Pons (tissue), 1 donor: Measurements from ENCODE around the gene CDK14.

Experiments
- DNase-seq: peaks from one replicate; pipeline ENCODE4 v3.0.0-alpha.2; 2016; ENCODE audit warnings: low spot score

CDK14 gene

DNA sequence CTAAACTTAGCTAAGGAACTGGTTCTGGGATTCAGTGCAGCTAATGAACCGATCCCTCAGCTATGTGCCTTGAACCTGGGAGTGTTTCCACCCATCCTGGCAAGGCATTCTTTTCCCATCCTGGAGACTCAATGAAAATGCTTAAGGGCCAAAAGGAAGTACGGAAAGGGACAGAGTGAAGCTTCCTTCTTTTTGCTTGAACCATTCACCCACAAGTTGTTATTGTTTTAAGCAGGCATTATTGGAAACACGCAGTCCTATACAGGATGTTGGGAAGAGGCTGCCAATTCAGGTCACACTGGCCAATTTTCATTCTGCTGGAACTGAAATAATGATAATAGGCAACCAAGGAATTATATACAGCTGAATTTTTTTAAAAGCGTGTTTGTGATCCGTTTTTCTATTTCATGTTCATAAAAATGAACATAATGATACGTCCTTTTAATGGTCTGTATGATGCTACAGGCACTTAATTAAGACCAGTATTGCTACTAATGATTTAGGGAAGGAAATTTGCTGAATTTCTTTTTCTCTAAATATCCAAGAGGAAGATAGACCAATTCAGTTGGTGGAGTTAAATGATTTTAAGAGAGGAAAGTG lies 610.3 kb downstream of the CDK14 start:
- DNase-seq = no peak

DNA sequence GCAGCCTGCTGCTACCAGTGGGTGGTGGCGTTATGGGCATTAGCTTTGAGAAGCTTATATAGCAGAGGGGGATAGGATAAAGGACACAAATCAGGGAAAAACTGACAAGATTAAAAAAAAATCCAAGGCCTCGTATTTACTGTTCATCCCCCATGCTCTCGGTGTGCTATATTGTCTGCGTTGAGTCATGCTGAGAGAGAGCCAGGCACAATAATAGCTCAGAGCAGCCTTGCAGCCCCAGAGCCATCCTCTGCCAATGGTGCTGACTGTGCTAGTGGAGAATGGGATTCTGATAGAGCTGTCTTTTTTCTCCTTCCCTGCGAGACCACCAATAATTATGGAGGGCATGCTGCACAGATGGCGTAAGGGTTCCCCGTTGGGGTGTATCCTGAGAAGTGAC lies 616.5 kb downstream of the CDK14 start:
- no peak for DNase-seq

DNA sequence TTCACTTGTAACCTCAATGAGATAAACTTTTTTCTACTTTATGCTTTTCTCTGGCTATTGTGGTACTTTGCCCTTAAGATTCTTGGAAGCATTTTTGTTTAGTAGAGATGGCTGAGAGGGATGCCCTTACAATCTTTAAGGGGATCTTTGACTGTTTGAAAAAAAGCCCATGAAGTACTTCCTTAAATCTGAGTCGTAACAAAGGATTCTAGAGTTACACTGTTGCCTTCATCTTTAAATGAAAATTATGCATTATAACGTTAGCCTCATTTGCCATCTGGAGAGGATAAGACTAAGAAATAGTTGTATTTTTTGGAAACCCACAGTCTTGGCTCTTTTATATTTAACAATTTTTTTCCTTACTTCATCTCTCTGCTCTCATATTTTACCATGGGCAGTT lies 630.3 kb downstream of the CDK14 start:
- no peak for DNase-seq

GRCh38 chr7:91228327-91228726 lies 632.2 kb downstream of the CDK14 start:
- DNase-seq = no peak

DNA sequence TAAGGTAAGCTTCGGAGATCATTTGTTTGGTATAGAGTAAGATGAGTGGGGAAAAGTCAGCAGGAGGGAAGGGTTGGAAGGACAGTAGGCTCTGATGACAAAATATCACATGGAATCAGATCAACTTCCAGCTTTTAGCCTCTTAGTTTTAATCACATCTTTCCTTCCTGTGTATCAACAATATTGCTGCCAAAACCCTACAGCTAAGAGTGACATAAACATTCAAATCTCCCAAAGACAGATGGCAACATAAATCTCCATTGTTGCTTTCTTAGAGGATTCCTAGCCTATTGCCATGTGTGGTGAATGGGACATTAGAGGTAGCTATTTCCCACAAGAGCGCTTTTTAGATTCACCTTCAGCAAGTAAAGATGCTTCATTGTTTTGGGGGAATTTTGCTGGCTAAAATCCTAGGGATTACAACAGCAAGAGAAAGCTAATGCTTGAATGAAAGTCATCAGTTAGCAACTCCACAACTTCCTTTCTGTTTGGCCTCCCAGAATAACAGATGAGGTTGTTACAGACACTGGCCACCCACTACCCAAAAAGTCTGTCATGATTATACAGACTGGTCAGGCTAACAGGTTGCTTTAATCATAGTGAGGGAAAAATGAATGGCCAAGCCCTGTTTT lies 632.9 kb downstream of the CDK14 start:
- DNase-seq = no peak

DNA sequence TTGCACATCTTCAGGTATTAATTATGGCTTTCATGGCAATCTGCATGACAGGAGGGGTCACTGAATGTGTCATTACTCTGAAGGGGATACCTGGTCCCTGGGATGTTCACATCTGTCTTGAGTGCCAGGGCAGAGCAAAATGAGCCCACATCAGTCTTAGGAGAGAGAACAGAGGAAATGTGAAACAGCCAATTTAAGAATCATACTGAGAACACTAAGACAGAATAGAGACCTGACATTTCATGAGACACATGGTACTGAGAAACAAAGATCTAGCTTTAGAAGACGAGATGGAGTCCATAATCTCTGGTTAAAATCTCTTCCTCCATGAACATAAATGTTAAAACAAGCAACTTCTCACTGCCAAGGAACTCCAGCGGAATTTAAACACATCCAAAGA lies 634.0 kb downstream of the CDK14 start:
- no peak for DNase-seq

- DNase-seq = no peak
These were observed 634.4 kb downstream of the CDK14 start for GRCh38 chr7:91230503-91230902.

- DNase-seq = no peak
These were observed 637.1 kb downstream of the CDK14 start for GRCh38 chr7:91233212-91233611.

- DNase-seq = no peak
These were observed 639.2 kb downstream of the CDK14 start for GRCh38 chr7:91235211-91235832.

DNA sequence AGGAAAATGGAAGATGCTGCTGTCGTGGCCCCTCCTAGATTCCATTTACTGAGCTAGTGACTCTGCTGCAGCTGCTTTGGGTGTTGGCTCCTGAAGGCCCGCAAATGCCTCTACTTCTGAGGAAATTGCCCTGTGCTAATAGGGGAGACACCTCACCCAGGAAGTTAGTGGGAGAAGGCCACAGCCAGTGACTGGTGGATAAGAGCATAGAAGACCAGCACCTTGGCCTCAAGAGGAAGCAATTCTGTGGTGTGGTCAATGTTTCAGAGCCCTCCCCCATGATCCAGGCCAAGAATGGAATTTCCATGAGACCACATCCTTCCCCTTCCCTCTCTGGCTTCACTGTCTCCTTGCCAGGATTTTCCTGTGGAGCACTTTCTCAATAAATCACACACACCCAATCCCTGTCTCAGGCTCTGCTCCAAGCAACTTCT lies 643.1 kb downstream of the CDK14 start:
- DNase-seq = no peak

DNA sequence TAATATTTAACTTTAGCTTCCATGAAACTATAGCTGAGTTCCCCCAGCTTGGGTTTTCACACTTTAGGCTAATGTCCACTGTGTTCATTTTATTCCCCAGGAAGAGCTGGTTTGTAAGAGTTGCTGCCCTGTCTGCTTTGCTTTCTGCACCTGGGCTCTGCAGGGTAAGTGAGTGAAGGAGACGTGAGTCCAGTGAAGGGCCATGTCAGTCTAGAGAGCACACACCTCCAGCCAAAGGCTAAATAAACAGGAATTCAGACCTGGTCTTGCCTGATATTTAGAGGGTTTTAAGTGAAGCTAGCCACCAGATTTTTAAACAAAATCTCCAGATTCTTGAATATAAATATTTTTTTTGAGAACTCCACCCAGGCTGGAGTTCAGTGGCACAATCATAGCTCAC lies 643.7 kb downstream of the CDK14 start:
- DNase-seq = no peak

DNA sequence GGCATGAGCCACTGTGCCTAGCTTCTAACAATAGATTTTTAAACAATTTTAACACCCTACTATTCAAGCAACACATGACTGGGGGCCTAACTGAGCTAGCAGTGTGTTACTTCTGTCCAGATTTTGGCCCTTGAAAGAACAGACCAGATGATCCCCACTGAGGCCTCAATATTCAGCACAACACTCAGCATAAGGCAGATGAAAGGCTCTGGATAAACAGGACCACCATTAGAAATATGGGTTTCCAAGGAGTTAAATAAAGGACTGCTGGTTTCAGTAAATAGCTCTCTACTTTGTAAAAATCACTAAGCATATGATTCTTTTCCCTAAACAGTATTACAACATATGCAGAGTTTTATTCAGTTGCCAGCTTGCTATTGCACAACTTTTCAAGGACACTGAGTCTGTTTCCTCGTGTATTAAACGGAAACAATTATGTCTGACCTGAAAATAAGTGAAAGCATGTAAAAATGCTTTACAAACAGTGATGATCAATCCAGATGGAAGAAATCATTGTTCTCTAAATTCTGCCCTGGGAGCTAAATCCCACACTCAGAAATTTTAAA lies 644.3 kb downstream of the CDK14 start:
- no peak for DNase-seq

GRCh38 chr7:91242097-91242844 lies 646.1 kb downstream of the CDK14 start:
- no peak for DNase-seq

GRCh38 chr7:91243591-91244301 lies 647.6 kb downstream of the CDK14 start:
- no peak for DNase-seq

- no peak for DNase-seq
These were observed 651.4 kb downstream of the CDK14 start for GRCh38 chr7:91247500-91247899.

GRCh38 chr7:91248996-91249395 lies 652.9 kb downstream of the CDK14 start:
- DNase-seq = no peak

- DNase-seq = no peak
These were observed 653.5 kb downstream of the CDK14 start for GRCh38 chr7:91249506-91250233.

GRCh38 chr7:91250706-91251105 lies 654.6 kb downstream of the CDK14 start:
- no peak for DNase-seq

DNA sequence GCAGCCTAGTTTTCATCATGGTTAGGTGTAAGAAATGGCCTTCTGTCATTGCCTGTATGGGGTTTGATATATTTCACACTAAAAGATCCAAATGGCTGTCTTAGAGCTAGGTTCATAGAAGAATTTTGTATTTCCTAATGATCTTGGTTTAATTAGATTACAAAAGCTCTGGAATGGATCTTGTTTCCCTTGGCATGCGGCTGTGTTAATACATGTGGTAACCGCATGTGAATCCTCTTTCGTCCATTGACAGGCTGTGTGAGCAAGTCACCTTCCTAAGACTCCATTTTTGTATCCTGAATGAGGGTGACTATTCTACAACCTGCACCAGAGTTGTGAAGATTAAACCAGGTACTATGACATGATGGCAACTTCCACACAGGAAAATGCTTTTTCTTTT lies 655.8 kb downstream of the CDK14 start:
- DNase-seq = no peak
